Uterus (tissue), 4 donors: Measurements from ENCODE around the gene WNT5B. TPM values are rescaled to one million over a fixed set of nuclear protein-coding genes. Genes with fewer than 3 reads are reported as not detected.

Source experiments
- DNase-seq, 2 donors: peaks; one replicate each; pipeline ENCODE4 v3.0.0-alpha.2; 2019 to 2020
- H3K27ac ChIP-seq, 2 donors: fragments of 200-600 bp; sonication (generic); 1 replicate in 1 of 2; 2 replicates in 1 of 2; pipeline ENCODE4 v1.5.1; 2016 to 2018
- H3K27me3 ChIP-seq, 2 donors: fragments of 200-600 bp; sonication (generic); one replicate each; pipeline ENCODE4 v1.5.1; 2018 to 2019; ENCODE audit warnings: control low read depth in 1 of 2
- H3K36me3 ChIP-seq, 2 donors: fragments of 200-600 bp; sonication (generic); one replicate each; pipeline ENCODE4 v1.5.1; 2019; ENCODE audit warnings: control low read depth in 1 of 2
- H3K4me1 ChIP-seq, 2 donors: fragments of 200-600 bp; sonication (generic); one replicate each; pipeline ENCODE4 v1.5.1; 2018 to 2019; ENCODE audit warnings: control low read depth in 1 of 2
- H3K4me3 ChIP-seq, 2 donors: fragments of 200-600 bp; sonication (generic); 1 replicate in 1 of 2; 2 replicates in 1 of 2; pipeline ENCODE4 v1.5.1; 2018 to 2019; ENCODE audit warnings: mild to moderate bottlenecking in 1 of 2
- H3K9me3 ChIP-seq, 2 donors: fragments of 200-600 bp; sonication (generic); one replicate each; pipeline ENCODE4 v1.5.1; 2019; ENCODE audit warnings: control low read depth in 1 of 2
- POLR2A ChIP-seq, 2 donors: fragments of 450-650 bp; IDR thresholded peaks; one replicate each; pipeline ENCODE4 v1.6.1; 2016; ENCODE audit warnings: antibody characterized with exemption in 2 of 2, mild to moderate bottlenecking in 1 of 2, moderate library complexity in 1 of 2
- intact Hi-C: fragments of 100-400 bp; cut with DNase I; formaldehyde crosslinking; loops from one replicate; pipeline ENCODE4 v1.15.1; 2023; ENCODE audit warnings: low total_unique reads
- total RNA-seq, 4 donors: library from RNA; depleted of rRNA in 3 of 4; stranded (reverse); fragments of >200 nt in 3 of 4; gene quantifications; one replicate each; pipeline versions ENCODE4 v1.1.0 to v1.2.4, GENCODE V29; 2014 to 2023
- TF ChIP-seq, protein P1 (sequence below), 4 experiments: fragments of 200-600 bp in 2 of 4; fragments of 450-650 bp in 2 of 4; sonication (generic) in 2 of 4; IDR thresholded peaks; one replicate each; pipeline ENCODE4 v1.5.1; 2016 to 2019; ENCODE audit warnings: antibody characterized with exemption in 4 of 4, mild to moderate bottlenecking in 2 of 4, moderate library complexity in 1 of 4
- donor health status: DM: yes; HTN: yes; CAD: no.

The WNT5B gene
- total RNA-seq, 4 donors from 2014 or later: 5.9 to 20.9 (median 7.2) TPM; not detected in 1

DNA sequence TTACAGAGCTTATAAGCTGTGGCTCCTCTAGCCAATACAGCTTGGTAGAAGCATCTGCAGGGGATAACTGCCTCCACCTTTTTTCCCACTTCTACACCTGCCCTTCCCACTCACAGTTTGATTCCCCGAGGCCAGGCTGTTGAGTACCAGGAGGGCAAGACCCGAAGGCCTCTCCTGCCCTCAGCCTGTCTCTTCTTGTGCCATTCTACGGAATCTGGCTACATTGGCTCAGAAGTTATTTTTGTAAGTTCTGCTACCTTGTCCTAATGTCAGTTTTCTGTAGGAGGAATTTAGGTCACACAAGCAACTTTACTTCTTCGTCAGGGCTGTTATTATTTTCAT is 46.4 kb upstream of the WNT5B start:
- no peak for DNase-seq
- Histone ChIP-seq H3K36me3 (no peaks in the 10 kb centered on the region), H3K4me3 (no peak overlapping the region), H3K27ac (no peak overlapping the region), H3K4me1 (no peaks in the 10 kb centered on the region), H3K9me3 (no peaks in the 10 kb centered on the region), H3K27me3 (no peaks in the 10 kb centered on the region)
- no peak for TF ChIP-seq POLR2A (IDR thresholded peaks at IDR 0.05)
- TF ChIP-seq, protein P1, sequence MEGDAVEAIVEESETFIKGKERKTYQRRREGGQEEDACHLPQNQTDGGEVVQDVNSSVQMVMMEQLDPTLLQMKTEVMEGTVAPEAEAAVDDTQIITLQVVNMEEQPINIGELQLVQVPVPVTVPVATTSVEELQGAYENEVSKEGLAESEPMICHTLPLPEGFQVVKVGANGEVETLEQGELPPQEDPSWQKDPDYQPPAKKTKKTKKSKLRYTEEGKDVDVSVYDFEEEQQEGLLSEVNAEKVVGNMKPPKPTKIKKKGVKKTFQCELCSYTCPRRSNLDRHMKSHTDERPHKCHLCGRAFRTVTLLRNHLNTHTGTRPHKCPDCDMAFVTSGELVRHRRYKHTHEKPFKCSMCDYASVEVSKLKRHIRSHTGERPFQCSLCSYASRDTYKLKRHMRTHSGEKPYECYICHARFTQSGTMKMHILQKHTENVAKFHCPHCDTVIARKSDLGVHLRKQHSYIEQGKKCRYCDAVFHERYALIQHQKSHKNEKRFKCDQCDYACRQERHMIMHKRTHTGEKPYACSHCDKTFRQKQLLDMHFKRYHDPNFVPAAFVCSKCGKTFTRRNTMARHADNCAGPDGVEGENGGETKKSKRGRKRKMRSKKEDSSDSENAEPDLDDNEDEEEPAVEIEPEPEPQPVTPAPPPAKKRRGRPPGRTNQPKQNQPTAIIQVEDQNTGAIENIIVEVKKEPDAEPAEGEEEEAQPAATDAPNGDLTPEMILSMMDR (IDR thresholded peaks at IDR 0.05): no peak
- intact Hi-C loops: loop anchor here (10.0 kb wide), 2 partner anchors 468 to 1018 kb away; no protein-coding TSS in a partner anchor

DNA sequence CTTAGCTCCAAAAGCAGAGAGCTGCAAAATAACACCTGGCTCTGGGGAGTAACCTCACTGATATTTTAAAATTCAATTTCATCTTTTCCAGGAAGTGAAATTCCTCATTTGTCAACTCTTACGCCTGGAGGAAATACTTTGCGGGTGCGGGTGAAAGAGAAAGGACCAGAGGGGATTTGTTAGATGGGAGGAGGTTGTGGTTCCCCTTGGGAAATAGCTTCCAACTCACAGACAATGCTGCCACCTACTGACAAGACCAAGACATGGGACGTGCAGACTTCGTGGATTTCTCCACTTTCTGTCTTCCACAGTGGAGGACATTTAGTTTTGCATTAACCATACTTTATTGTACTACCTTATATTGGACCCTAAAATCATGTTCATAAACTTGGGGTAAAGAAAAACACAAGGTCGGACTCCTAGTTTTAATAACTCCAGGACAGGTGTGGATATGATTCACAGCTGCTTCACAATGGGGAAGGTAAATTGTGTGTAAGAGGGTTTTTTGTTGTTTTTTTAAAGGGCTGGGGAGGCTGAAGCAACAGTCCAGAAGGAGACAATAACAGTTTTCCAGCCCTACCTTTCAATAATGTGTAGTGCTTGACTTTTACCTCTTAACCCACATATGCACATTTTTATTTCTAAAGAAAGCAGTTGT is 45.5 kb upstream of the WNT5B start:
- DNase-seq: peak; percentile 68 to 79
- Histone ChIP-seq H3K27ac (no peak overlapping the region), H3K4me1 (no peaks in the 10 kb centered on the region), H3K27me3 (no peaks in the 10 kb centered on the region), H3K4me3 (no peak overlapping the region), H3K36me3 (no peaks in the 10 kb centered on the region), H3K9me3 (no peaks in the 10 kb centered on the region)
- intact Hi-C loops: loop anchor here (10.0 kb wide), 2 partner anchors 469 to 1019 kb away; no protein-coding TSS in a partner anchor
- TF ChIP-seq, protein P1 (IDR thresholded peaks at IDR 0.05): peak; percentile 86 to 95 (median 93)
- TF ChIP-seq POLR2A (IDR thresholded peaks at IDR 0.05): no peak

DNA sequence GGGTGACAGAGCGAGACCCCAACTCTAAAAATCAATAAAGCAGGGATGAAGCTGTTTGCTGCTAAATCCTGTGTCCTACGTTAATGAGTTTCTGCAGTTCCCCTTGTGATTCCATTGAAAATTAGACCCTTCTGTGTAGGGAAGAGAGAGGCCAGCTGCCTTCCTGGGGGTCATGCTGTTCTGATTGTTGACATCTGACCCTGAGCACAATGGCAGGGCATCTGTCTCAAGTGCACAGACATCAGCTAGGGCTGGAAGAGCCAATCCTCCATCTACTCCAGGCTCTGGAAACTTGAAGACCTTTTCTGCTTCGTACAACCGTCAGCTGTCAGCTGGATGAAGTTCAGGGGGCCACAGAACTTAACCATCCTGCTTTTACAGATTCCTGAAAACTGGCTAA is 44.7 kb upstream of the WNT5B start:
- TF ChIP-seq, protein P1 (IDR thresholded peaks at IDR 0.05): no peak
- TF ChIP-seq POLR2A (IDR thresholded peaks at IDR 0.05): no peak
- Histone ChIP-seq H3K27ac (no peak overlapping the region), H3K36me3 (no peaks in the 10 kb centered on the region), H3K27me3 (no peaks in the 10 kb centered on the region), H3K9me3 (no peaks in the 10 kb centered on the region), H3K4me3 (no peak overlapping the region), H3K4me1 (no peaks in the 10 kb centered on the region)
- no peak for DNase-seq
- intact Hi-C loops: loop anchor here (10.0 kb wide), 2 partner anchors 470 to 1020 kb away; no protein-coding TSS in a partner anchor

DNA sequence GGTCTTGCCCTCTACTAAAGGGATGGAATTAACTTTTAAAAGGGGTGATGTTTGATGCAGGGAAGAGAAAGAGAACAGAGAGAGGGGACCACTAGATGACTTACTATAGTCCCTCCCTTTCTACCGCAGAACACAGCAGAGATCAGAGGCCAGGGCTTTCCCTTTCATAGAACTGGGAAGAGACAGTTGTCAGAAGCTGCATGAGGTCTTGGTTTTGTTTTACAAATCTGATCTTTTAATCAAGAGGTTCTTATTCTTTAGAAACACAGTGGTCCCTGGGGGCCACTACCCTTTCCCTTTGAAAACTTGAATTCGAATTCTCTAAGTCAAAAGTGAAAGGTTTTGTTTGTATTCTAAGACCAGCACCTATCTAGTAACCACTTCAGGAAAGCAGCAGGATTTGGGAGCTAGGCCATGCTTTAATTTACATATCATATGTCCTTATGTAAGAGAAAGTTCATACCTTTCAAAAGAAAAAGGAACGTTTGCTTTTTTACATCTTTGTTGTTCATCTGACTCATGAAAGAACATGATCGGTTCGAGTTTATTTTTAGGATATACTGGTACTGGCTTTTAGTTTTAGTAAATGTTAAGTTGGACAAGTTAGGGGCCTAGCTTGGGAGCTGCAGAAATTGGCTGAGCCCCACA is 41.0 kb upstream of the WNT5B start:
- H3K36me3 ChIP-seq: no peaks in the 10 kb centered on the region
- DNase-seq: no peak
- no peak for TF ChIP-seq POLR2A (IDR thresholded peaks at IDR 0.05)
- TF ChIP-seq, protein P1 (IDR thresholded peaks at IDR 0.05): no peak
- peaks cover 5 to 6% of the 10 kb centered on the region in 2 donors for H3K4me1 ChIP-seq
- intact Hi-C loops: loop anchor here (10.0 kb wide), 2 partner anchors 473 to 1023 kb away; no protein-coding TSS in a partner anchor
- no peak overlapping the region for H3K4me3 ChIP-seq
- peak overlapping the region in 1 of 2 donors; percentile 47 for H3K27ac ChIP-seq
- no peaks in the 10 kb centered on the region for H3K9me3 ChIP-seq
- no peaks in the 10 kb centered on the region for H3K27me3 ChIP-seq

DNA sequence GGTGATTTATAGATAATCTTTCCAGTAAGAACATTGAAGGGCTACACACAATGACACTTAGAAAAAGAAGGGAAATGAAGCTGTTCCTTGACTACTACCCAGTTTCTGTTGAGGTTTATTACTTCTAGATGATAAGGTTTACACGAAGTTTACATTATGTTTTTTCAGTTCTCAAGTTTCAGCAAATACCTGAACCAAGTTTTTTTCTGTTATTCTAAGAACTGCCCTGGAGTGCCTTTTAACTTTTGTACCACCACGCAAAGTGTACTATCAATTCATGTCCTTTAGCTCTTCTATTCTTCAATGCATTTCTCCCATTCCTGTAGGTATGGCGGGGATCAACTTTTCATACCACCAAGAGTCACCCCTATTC is 40.5 kb upstream of the WNT5B start:
- no peaks in the 10 kb centered on the region for H3K9me3 ChIP-seq
- intact Hi-C loops: loop anchor here (10.0 kb wide), 2 partner anchors 474 to 1024 kb away; no protein-coding TSS in a partner anchor
- DNase-seq: no peak
- peaks cover 6 to 8% of the 10 kb centered on the region in 2 donors for H3K4me1 ChIP-seq
- H3K4me3 ChIP-seq: no peak overlapping the region
- H3K27ac ChIP-seq: peak overlapping the region in 1 of 2 donors; percentile 47
- no peaks in the 10 kb centered on the region for H3K27me3 ChIP-seq
- TF ChIP-seq POLR2A (IDR thresholded peaks at IDR 0.05): no peak
- TF ChIP-seq, protein P1 (IDR thresholded peaks at IDR 0.05): no peak
- H3K36me3 ChIP-seq: no peaks in the 10 kb centered on the region
